Left cardiac atrium (tissue), 4 donors: ENCODE results near the gene CD58. TPM values are rescaled to one million over a fixed set of nuclear protein-coding genes. Genes with fewer than 3 reads are reported as not detected.
A peak's percentile ranks its signal among the peaks of the same experiment; 100 is the strongest.
"Not testable (repeated sequence)": the region's sequence is repeated elsewhere in the genome, so short reads cannot be mapped to it uniquely, and the experiment has no call there.

Experiments used
- ATAC-seq, 2 donors: fragments of 200-7000 bp; cut with Tn5 transposase; one replicate each; pipeline ENCODE4 v1.9.1; 2020; ENCODE audit warnings: mild to moderate bottlenecking in 2 of 2, moderate library complexity in 2 of 2
- DNase-seq: peaks from one replicate; pipeline ENCODE4 v3.0.0-alpha.2; 2020
- intact Hi-C, 2 donors: fragments of 100-400 bp; cut with DNase I; formaldehyde crosslinking; loops; one replicate each; pipeline versions ENCODE4 v1.14.1 to v1.15.1; 2022 to 2023
- long read RNA-seq: library from polyadenylated mRNA; unstranded; transcript quantifications from one replicate; pipeline ENCODE4 v2.0.0, GENCODE V29; 2021
- total RNA-seq, 2 donors: library from RNA; stranded (reverse); fragmentation: NEBNext Ultra II Directional; extraction: Animal tissue kit (Norgen Biotek cat#: 25700); gene quantifications; one replicate each; pipeline ENCODE4 v1.2.1, GENCODE V29; 2021
- donor health status: DM: no; HTN: yes; CAD: no.
- donor health status: DM: no; HTN: yes; CAD: no; lungs with severe emphysema.
- donor health status: DM: yes; HTN: yes; CAD: no.
- donor health status: Dilated cardiomyopathy.

Gene CD58, protein sequence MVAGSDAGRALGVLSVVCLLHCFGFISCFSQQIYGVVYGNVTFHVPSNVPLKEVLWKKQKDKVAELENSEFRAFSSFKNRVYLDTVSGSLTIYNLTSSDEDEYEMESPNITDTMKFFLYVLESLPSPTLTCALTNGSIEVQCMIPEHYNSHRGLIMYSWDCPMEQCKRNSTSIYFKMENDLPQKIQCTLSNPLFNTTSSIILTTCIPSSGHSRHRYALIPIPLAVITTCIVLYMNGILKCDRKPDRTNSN
- 10 to 100 TPM; 19.6 to 21.1 TPM for total RNA-seq
- long read RNA-seq, transcript CD58-201 (4 exons, 892 nt): minor isoform, 8 of 26 reads
- long read RNA-seq, transcript CD58-202 (6 exons, 1,098 nt): major isoform, 13 of 26 reads
- long read RNA-seq, partial matches to known transcripts: 0 of 26 reads
- long read RNA-seq, other reads (novel, unspliced or antisense): 1 of 26 reads

DNA sequence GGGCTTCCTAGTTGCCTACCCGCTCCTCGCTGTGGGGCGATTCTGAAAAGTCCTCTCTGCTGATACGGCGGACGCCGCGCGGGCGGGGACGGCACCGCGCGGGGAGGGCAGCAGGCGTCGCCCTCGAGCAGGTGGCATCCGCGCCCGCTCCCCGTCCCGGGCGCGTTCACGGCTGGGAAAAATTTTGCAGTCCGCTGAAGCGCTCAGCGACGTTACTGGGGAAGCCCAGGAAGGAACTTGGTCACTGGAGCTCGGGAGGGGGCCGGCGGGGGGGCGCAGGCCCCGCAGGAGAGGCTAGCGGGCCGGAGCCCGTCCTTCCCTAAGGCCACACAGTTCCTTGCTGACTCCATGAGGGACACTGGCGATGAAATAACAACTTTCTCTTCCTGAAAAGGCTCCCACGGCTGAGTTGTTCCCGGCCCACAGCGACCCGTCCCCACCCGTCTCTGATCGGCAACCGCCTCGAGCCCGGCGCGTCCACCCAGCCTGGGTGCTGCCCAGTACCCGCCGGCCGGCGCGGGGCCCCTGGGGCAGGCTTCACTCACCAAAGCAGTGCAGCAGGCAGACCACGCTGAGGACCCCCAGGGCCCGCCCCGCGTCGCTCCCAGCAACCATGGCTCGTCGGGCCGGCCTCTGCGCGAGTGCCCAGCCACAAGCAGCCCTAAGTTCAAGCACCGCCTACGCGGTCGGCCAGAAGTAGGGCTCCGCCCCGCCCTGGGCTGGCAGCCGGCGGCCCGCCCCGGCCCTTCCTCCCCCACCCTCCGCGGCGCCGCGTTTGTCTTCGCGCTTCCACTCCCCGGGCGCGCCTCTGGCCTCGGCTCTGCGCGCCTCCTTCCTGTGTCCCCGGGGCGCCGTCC is at the start of gene CD58:
TSS of gene CD58 (minus strand) at position 669 of the 857 bp plus-strand sequence. CDS start at position 615, 54 bp downstream.
- intact Hi-C loops: loop anchor here (5.0 to 10.0 kb wide), 2 partner anchors 104 to 487 kb away; no protein-coding TSS in a partner anchor
- peak; percentile 94 for ATAC-seq
- DNase-seq: peak; percentile 94

- DNase-seq, intact Hi-C loops, ATAC-seq: not testable (repeated sequence)
These were observed 49.6 kb upstream of the CD58 start for GRCh38 chr1:116620392-116620791.

GRCh38 chr1:116619106-116619505 is 48.3 kb upstream of the CD58 start:
- ATAC-seq, DNase-seq, intact Hi-C loops: not testable (repeated sequence)

DNA sequence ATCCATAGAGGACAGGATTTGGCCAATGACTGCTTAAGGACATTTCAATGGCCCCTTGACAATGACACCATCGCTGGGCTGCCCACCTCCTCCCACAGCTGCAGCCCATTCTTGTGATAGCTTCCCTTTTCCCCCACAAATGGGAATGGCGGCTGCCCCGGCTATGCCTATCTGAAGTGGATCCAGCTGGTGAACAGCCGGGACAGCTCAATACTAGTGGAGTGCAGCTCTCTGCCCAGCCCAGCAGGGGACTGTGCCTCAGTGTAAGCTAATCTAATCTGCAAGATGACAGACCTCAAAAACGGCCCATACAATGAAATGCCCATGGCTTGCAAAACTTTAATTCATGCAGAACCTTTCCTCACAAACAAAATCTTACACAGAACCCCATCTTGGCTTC is 47.0 kb upstream of the CD58 start:
- intact Hi-C loops, ATAC-seq, DNase-seq: not testable (repeated sequence)

DNA sequence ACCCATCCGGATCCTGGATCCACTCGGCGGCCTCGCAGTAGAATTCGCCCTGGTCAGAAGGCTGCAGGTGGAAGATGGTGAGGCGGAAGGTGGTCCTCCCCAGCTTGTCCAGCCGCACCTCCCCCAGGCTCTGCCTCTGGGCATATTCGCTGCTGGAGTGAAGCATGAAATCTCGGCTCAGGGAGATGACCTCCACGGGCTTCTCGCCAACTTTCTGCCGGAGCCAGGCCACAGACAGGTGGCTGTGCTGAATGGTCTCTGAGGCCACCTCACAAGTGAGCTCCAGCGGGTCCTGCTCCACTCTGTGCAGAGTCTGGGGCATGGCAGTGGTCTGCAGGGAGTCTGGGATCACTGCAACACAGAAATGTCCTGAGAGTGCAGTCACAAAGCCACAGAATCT is 43.0 kb upstream of the CD58 start:
- peak; percentile 34 to 61 for ATAC-seq
- DNase-seq, intact Hi-C loops: not testable (repeated sequence)

DNA sequence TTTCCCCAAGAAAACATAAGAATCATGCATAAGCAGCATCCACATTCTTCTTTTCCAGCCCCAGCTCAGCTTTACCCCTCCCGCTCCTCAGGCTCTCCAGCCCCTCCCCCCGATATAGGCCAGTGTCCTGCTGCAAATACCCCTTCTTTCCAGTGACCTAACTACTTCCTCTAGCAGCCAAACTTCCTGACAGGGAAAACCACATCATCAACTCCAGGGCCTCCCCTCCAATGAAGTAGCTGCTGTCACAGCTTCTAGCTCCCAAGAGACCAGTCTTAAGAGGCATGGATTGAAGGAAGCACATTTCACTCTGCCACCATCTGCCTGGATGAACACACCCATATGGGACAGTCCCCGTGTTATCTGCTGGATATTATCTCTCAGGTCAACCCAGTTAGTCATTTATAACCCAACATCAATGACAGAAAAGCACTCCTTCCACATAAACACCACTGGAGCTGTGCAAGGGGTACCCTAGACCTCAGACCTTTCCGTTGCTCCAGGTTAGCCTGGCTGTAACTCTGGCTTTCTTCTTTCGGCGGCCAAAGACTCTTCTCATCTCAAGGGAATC is 39.1 kb upstream of the CD58 start:
- intact Hi-C loops, ATAC-seq, DNase-seq: not testable (repeated sequence)

- DNase-seq, ATAC-seq, intact Hi-C loops: not testable (repeated sequence)
These were observed 38.0 kb upstream of the CD58 start for GRCh38 chr1:116608841-116609240.

DNA sequence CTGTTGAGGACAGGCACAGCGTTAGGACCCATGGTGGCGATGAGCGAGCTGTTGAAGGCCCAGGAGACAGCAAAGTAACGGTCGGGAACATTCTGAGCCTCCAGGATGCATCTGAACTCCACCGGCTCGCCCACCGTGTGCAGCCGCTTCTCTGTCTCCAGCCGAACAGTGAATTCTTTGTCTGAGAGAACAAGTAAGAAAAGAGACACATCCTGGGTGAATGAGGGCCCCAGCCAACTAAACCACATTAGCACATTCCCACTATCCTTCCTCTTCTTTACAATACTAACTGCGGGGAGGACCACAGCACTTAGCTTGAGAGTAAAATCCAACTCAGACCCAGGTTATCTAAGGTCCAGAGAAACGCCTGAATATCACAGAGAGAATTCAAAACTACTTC is 37.3 kb upstream of the CD58 start:
- ATAC-seq, intact Hi-C loops, DNase-seq: not testable (repeated sequence)

DNA sequence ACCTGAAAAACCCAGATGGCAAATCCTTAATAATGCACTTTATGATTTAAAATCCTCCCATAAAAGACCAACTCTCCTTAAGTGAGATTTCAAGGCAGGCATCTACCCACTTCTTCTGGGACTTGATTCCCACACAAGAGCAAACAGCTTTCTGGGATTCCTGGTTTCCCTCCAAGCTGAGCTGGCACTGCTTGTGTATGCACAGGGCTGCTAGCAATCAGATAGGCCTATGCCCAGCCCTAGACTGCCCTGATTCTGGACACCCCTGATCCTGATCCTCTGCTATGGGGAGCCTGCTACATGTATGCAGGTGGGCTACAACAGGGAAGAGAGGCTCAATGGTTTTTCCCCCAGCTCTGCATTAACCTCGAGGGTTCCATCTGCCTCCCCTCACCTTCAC is 36.6 kb upstream of the CD58 start:
- intact Hi-C loops, DNase-seq, ATAC-seq: not testable (repeated sequence)

GRCh38 chr1:116606067-116606466 is 35.2 kb upstream of the CD58 start:
- ATAC-seq: peak in 1 of 2 donors; percentile 63
- intact Hi-C loops, DNase-seq: not testable (repeated sequence)

DNA sequence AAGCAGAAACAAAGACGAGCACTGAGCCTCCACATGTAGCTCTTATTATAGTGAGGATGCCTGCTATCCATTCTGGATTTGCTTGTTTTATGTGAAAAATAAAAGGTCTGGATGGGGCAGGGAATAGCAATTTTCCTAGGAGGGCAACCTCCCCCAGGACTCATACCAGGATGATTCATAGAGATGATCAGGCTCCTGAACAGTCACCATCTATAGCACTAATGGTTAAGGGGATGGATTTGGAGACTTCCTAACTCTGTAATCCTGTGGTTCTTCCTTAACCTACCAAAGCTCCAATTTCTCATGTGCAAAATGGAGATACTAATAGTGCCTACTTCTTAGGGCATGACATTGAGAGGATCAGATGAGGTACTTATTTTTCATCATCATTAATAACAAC is 34.5 kb upstream of the CD58 start:
- ATAC-seq: no peak
- intact Hi-C loops: no loop called here
- DNase-seq: no peak

DNA sequence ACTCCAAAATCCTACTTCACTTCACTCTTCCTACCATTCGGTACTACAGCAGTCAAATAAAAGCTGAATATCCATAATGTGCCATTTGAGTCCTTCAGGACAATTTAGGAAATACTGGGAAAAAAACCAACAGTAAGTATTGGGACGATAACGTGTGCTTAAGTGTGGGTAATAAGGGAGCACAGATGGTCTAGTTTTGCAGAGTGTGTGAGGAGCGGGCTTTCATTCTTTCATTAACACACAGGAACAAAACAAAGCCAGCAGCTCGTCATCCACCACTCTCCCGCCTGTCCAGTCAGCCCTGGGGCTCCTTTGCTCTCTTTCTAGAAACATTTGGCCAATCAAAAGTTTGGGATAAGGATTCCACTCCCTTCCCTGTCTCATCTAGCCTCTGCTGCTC is 33.6 kb upstream of the CD58 start:
- intact Hi-C loops, DNase-seq, ATAC-seq: not testable (repeated sequence)

DNA sequence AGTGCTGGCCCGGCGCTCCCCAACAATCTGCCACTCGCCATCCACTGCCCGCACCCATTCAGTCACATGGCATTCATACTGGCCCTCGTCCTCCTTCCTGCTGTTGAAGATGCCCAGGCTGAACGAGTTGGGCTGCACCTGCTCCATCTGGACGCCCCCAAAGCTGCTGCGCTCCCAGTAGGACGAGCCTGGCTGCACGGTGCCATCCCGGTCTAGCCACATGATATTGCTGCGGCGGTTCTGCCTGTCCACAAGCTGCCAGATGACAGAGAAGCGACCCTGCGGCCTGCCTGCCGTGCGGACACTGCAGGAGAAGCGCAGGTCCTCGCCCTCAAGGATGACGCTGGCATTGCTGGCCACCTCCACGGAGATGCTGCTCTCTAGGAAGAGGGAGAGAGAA is 32.8 kb upstream of the CD58 start:
- ATAC-seq, intact Hi-C loops, DNase-seq: not testable (repeated sequence)

- intact Hi-C loops, ATAC-seq, DNase-seq: not testable (repeated sequence)
These were observed 28.5 kb upstream of the CD58 start for GRCh38 chr1:116599369-116599768.

GRCh38 chr1:116598420-116599036 is 27.7 kb upstream of the CD58 start:
- intact Hi-C loops, DNase-seq, ATAC-seq: not testable (repeated sequence)

DNA sequence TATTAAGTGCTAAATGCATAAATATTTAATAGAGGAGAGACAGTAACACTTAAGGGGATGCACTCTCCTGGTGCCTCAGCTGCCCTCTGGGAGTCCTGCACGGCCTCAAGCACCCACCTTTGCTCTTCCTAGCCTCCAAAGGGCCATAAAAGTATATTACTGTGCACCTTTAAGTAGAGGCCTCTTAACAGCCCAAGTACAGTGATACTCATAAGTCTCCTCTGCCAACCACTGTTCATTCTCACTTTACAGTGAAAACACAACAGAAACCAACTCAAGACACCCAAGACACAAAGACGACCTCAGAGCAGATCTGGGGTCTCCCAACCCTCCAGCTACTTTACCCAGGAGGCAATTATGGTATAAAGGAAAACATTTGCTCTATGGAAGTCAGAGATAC is 26.6 kb upstream of the CD58 start:
- intact Hi-C loops, ATAC-seq, DNase-seq: not testable (repeated sequence)

GRCh38 chr1:116596742-116597307 is 26.0 kb upstream of the CD58 start:
- intact Hi-C loops, ATAC-seq: not testable (repeated sequence)

More at GRCh38 chr1:116596742-116597307, 26.0 kb upstream of the CD58 start:
- not testable (repeated sequence) for DNase-seq
